ENCODE results near the gene DAD1.

- TF ChIP-seq, protein P1, sequence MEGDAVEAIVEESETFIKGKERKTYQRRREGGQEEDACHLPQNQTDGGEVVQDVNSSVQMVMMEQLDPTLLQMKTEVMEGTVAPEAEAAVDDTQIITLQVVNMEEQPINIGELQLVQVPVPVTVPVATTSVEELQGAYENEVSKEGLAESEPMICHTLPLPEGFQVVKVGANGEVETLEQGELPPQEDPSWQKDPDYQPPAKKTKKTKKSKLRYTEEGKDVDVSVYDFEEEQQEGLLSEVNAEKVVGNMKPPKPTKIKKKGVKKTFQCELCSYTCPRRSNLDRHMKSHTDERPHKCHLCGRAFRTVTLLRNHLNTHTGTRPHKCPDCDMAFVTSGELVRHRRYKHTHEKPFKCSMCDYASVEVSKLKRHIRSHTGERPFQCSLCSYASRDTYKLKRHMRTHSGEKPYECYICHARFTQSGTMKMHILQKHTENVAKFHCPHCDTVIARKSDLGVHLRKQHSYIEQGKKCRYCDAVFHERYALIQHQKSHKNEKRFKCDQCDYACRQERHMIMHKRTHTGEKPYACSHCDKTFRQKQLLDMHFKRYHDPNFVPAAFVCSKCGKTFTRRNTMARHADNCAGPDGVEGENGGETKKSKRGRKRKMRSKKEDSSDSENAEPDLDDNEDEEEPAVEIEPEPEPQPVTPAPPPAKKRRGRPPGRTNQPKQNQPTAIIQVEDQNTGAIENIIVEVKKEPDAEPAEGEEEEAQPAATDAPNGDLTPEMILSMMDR (IDR thresholded peaks at IDR 0.05; ENCODE audit: insufficient read depth, low read length, poor library complexity, severe bottlenecking): peak; percentile 99
- TF ChIP-seq EZH2phosphoT487 (conservative IDR thresholded peaks at IDR 0.05; ENCODE audit: low read length): no peak
Observed at GRCh38 chr14:22556990-22557623, 31.9 kb downstream of the DAD1 start.
